SK-N-DZ (cell line): ENCODE results near the gene IREB2.
A peak's percentile ranks its signal among the peaks of the same experiment; 100 is the strongest.
"Not testable (repeated sequence)": the region's sequence is repeated elsewhere in the genome, so short reads cannot be mapped to it uniquely, and the experiment has no call there.

ENCODE experiments used
- DNase-seq: peaks from one replicate; pipeline ENCODE4 v3.0.0-alpha.2; 2015; ENCODE audit warnings: low spot score

Gene IREB2

GRCh38 chr15:78469031-78469430 lies 31.0 kb downstream of the IREB2 start:
- no peak for DNase-seq

- no peak for DNase-seq
Measured at GRCh38 chr15:78477295-78477694, 39.3 kb downstream of the IREB2 start.

GRCh38 chr15:78479650-78480049 lies 41.6 kb downstream of the IREB2 start:
- DNase-seq, result no peak

- DNase-seq, result no peak
Measured at GRCh38 chr15:78481917-78482316, 43.9 kb downstream of the IREB2 start.

GRCh38 chr15:78492872-78493271 lies 54.9 kb downstream of the IREB2 start:
- no peak for DNase-seq

- no peak for DNase-seq
Measured at GRCh38 chr15:78501857-78502256, 63.8 kb downstream of the IREB2 start.

GRCh38 chr15:78502641-78503040 lies 64.6 kb downstream of the IREB2 start:
- DNase-seq, result no peak

- peak; percentile 97 for DNase-seq
Measured at GRCh38 chr15:78506971-78507830, 69.2 kb downstream of the IREB2 start, which contains the start of gene HYKK. TSS of gene HYKK (plus strand) at chr15:78507577. CDS start at chr15:78513089, 5,512 bp downstream.

- peak; percentile 34 for DNase-seq
Measured at GRCh38 chr15:78507831-78508160, 69.8 kb downstream of the IREB2 start.

- DNase-seq, result no peak
Measured at GRCh38 chr15:78508272-78508671, 70.3 kb downstream of the IREB2 start.

GRCh38 chr15:78509726-78510312 lies 71.8 kb downstream of the IREB2 start:
- DNase-seq, result no peak

- not testable (repeated sequence) for DNase-seq
Measured at GRCh38 chr15:78520035-78520434, 82.0 kb downstream of the IREB2 start.

- DNase-seq, result no peak
Measured at GRCh38 chr15:78524230-78524629, 86.2 kb downstream of the IREB2 start.

GRCh38 chr15:78527325-78527724 lies 89.3 kb downstream of the IREB2 start:
- no peak for DNase-seq

- no peak for DNase-seq
Measured at GRCh38 chr15:78533331-78533730, 95.3 kb downstream of the IREB2 start.

GRCh38 chr15:78536134-78536533 lies 98.1 kb downstream of the IREB2 start:
- no peak for DNase-seq

GRCh38 chr15:78537266-78537905 lies 99.4 kb downstream of the IREB2 start:
- DNase-seq, result no peak

- no peak for DNase-seq
Measured at GRCh38 chr15:78538358-78538757, 100.3 kb downstream of the IREB2 start.

- DNase-seq, result not testable (repeated sequence)
Measured at GRCh38 chr15:78539464-78540140, 101.6 kb downstream of the IREB2 start.

GRCh38 chr15:78540141-78540870 lies 102.3 kb downstream of the IREB2 start, which contains the start of gene PSMA4:
TSS of gene PSMA4 (plus strand) at chr15:78540444. CDS start at chr15:78541928, 1,484 bp downstream.
- peak; percentile 90 for DNase-seq
